ENCODE measurements around the gene GATB.

The GATB gene

GRCh38 chr4:151689211-151689991, 71.4 kb downstream of the GATB start:
- H3K9me3 Mint-ChIP-seq = no peaks in the 10 kb centered on the region
- peaks cover 13% of the 10 kb centered on the region for H3K36me3 Mint-ChIP-seq (ENCODE audit: low read depth)
- no peak overlapping the region for H3K4me3 Mint-ChIP-seq
- no peaks in the 10 kb centered on the region for H3K4me1 Mint-ChIP-seq (ENCODE audit: low read depth)
- H3K27me3 Mint-ChIP-seq = no peaks in the 10 kb centered on the region
- no peak overlapping the region for H3K27ac Mint-ChIP-seq

- Mint-ChIP-seq H3K9me3 (no peaks in the 10 kb centered on the region), H3K4me3 (no peak overlapping the region), H3K27ac (no peak overlapping the region), H3K36me3 (ENCODE audit: low read depth) (peaks cover 17% of the 10 kb centered on the region), H3K4me1 (ENCODE audit: low read depth) (no peaks in the 10 kb centered on the region), H3K27me3 (no peaks in the 10 kb centered on the region)
Measured at GRCh38 chr4:151688785-151689043, 72.1 kb downstream of the GATB start.

GRCh38 chr4:151688003-151688784, 72.6 kb downstream of the GATB start:
- no peak overlapping the region for H3K4me3 Mint-ChIP-seq
- H3K36me3 Mint-ChIP-seq (ENCODE audit: low read depth) = peaks cover 20% of the 10 kb centered on the region
- H3K27ac Mint-ChIP-seq = no peak overlapping the region
- no peaks in the 10 kb centered on the region for H3K9me3 Mint-ChIP-seq
- no peaks in the 10 kb centered on the region for H3K27me3 Mint-ChIP-seq
- H3K4me1 Mint-ChIP-seq (ENCODE audit: low read depth) = no peaks in the 10 kb centered on the region

- H3K9me3 Mint-ChIP-seq = no peaks in the 10 kb centered on the region
- no peak overlapping the region for H3K4me3 Mint-ChIP-seq
- H3K27me3 Mint-ChIP-seq = no peaks in the 10 kb centered on the region
- no peak overlapping the region for H3K27ac Mint-ChIP-seq
- no peaks in the 10 kb centered on the region for H3K4me1 Mint-ChIP-seq (ENCODE audit: low read depth)
- H3K36me3 Mint-ChIP-seq (ENCODE audit: low read depth) = peaks cover 28% of the 10 kb centered on the region
Measured at GRCh38 chr4:151687021-151687640, 73.7 kb downstream of the GATB start.

GRCh38 chr4:151685303-151685702, 75.5 kb downstream of the GATB start:
- Mint-ChIP-seq H3K36me3 (ENCODE audit: low read depth) (peaks cover 32% of the 10 kb centered on the region), H3K27ac (no peak overlapping the region), H3K4me1 (ENCODE audit: low read depth) (no peaks in the 10 kb centered on the region), H3K27me3 (no peaks in the 10 kb centered on the region), H3K4me3 (no peak overlapping the region), H3K9me3 (no peaks in the 10 kb centered on the region)

GRCh38 chr4:151681085-151681484, 79.7 kb downstream of the GATB start:
- H3K9me3 Mint-ChIP-seq = no peaks in the 10 kb centered on the region
- H3K27ac Mint-ChIP-seq = no peak overlapping the region
- no peaks in the 10 kb centered on the region for H3K4me1 Mint-ChIP-seq (ENCODE audit: low read depth)
- H3K27me3 Mint-ChIP-seq = no peaks in the 10 kb centered on the region
- no peak overlapping the region for H3K4me3 Mint-ChIP-seq
- peaks cover 31% of the 10 kb centered on the region for H3K36me3 Mint-ChIP-seq (ENCODE audit: low read depth)

GRCh38 chr4:151679231-151679630, 81.6 kb downstream of the GATB start:
- H3K4me1 Mint-ChIP-seq (ENCODE audit: low read depth) = no peaks in the 10 kb centered on the region
- no peaks in the 10 kb centered on the region for H3K9me3 Mint-ChIP-seq
- H3K27me3 Mint-ChIP-seq = no peaks in the 10 kb centered on the region
- H3K36me3 Mint-ChIP-seq (ENCODE audit: low read depth) = peaks cover 30% of the 10 kb centered on the region
- H3K4me3 Mint-ChIP-seq = no peak overlapping the region
- no peak overlapping the region for H3K27ac Mint-ChIP-seq

GRCh38 chr4:151678048-151678872, 82.5 kb downstream of the GATB start:
- Mint-ChIP-seq H3K27ac (no peak overlapping the region), H3K9me3 (no peaks in the 10 kb centered on the region), H3K36me3 (ENCODE audit: low read depth) (peaks cover 25% of the 10 kb centered on the region), H3K4me3 (no peak overlapping the region), H3K27me3 (no peaks in the 10 kb centered on the region), H3K4me1 (ENCODE audit: low read depth) (no peaks in the 10 kb centered on the region)

GRCh38 chr4:151677193-151677592, 83.6 kb downstream of the GATB start:
- Mint-ChIP-seq H3K9me3 (no peaks in the 10 kb centered on the region), H3K36me3 (ENCODE audit: low read depth) (peaks cover 16% of the 10 kb centered on the region), H3K4me3 (no peak overlapping the region), H3K27me3 (no peaks in the 10 kb centered on the region), H3K4me1 (ENCODE audit: low read depth) (no peaks in the 10 kb centered on the region), H3K27ac (no peak overlapping the region)

GRCh38 chr4:151676301-151676700, 84.5 kb downstream of the GATB start:
- H3K27ac Mint-ChIP-seq = no peak overlapping the region
- H3K27me3 Mint-ChIP-seq = no peaks in the 10 kb centered on the region
- H3K4me1 Mint-ChIP-seq (ENCODE audit: low read depth) = no peaks in the 10 kb centered on the region
- no peak overlapping the region for H3K4me3 Mint-ChIP-seq
- H3K36me3 Mint-ChIP-seq (ENCODE audit: low read depth) = peaks cover 13% of the 10 kb centered on the region
- H3K9me3 Mint-ChIP-seq = no peaks in the 10 kb centered on the region

- Mint-ChIP-seq H3K27ac (no peak overlapping the region), H3K27me3 (no peaks in the 10 kb centered on the region), H3K36me3 (ENCODE audit: low read depth) (peaks cover 13% of the 10 kb centered on the region), H3K4me3 (no peak overlapping the region), H3K9me3 (no peaks in the 10 kb centered on the region), H3K4me1 (ENCODE audit: low read depth) (no peaks in the 10 kb centered on the region)
Measured at GRCh38 chr4:151675411-151675971, 85.3 kb downstream of the GATB start.

GRCh38 chr4:151674804-151675391, 85.9 kb downstream of the GATB start:
- H3K27me3 Mint-ChIP-seq = no peaks in the 10 kb centered on the region
- H3K36me3 Mint-ChIP-seq (ENCODE audit: low read depth) = peaks cover 8% of the 10 kb centered on the region
- no peak overlapping the region for H3K27ac Mint-ChIP-seq
- H3K4me3 Mint-ChIP-seq = no peak overlapping the region
- H3K9me3 Mint-ChIP-seq = no peaks in the 10 kb centered on the region
- no peaks in the 10 kb centered on the region for H3K4me1 Mint-ChIP-seq (ENCODE audit: low read depth)

- Mint-ChIP-seq H3K27me3 (no peaks in the 10 kb centered on the region), H3K9me3 (no peaks in the 10 kb centered on the region), H3K27ac (no peak overlapping the region), H3K4me1 (ENCODE audit: low read depth) (no peaks in the 10 kb centered on the region), H3K36me3 (ENCODE audit: low read depth) (peaks cover under 1% of the 10 kb centered on the region), H3K4me3 (no peak overlapping the region)
Measured at GRCh38 chr4:151673908-151674520, 86.8 kb downstream of the GATB start.

GRCh38 chr4:151672996-151673395, 87.8 kb downstream of the GATB start:
- Mint-ChIP-seq H3K4me3 (no peak overlapping the region), H3K9me3 (no peaks in the 10 kb centered on the region), H3K27ac (no peak overlapping the region), H3K36me3 (ENCODE audit: low read depth) (no peaks in the 10 kb centered on the region), H3K27me3 (no peaks in the 10 kb centered on the region), H3K4me1 (ENCODE audit: low read depth) (no peaks in the 10 kb centered on the region)
